Measurements from ENCODE around the gene KCNT1.

Gene KCNT1

DNA sequence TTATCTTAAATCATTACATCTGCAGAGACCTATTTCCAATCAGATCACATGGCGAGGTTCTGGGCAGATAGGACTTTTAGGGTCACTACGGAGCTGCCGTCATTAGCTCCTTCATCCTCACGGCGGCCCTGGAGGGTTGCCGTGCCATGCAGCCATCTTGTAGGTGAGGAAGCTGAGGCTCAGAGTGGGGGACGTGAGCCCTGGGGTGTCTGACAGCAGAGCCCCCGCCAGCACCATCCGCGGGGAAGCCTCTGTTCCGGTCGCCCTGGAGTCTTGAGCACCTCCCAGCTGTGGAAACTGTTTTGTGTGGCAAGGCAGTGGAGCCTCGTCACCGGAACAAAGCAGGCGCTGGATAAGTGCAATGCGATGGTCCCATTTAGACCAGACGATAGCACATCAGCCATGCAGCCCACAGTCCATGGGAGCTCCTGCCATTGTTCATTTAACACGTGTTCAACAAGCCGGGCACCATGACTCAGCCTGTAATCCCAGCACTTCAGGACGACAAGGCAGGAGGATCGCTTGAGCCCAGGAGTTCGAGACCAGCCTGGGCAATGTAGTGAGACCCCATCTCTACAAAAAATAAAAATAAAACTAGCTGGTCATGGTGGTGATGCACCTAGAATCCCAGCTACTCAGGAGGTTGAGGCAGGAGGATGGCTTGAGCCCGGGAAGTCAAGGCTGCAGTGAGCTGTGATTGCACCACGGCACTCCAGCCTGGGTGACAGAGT is 61.9 kb downstream of the KCNT1 start:
- DNase-seq (ENCODE audit: low read depth in 3 of 3, low spot score in 1 of 3), result no peak

DNA sequence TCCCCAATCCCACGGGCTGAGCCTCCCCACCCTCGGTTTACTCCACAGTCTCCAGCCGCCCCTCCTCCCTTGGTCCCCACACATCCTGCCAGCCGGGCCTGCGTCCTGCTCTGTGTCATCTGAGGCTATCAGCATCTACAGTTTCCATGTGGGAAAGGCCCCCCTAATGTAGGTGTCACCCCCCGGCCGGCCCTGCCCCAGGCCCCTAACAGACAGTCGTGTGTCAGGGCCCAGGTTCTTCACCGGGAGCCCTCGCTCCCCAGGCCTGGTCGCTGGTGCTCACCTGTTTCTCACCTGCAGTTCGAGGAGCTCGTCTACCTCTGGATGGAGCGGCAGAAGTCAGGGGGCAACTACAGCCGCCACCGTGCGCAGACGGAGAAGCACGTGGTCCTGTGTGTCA is 62.7 kb downstream of the KCNT1 start:
- DNase-seq (ENCODE audit: low read depth in 3 of 3, low spot score in 1 of 3), result no peak

- no peak for DNase-seq (ENCODE audit: low read depth in 3 of 3, low spot score in 1 of 3)
These were observed 63.4 kb downstream of the KCNT1 start for GRCh38 chr9:135765416-135765815.

DNA sequence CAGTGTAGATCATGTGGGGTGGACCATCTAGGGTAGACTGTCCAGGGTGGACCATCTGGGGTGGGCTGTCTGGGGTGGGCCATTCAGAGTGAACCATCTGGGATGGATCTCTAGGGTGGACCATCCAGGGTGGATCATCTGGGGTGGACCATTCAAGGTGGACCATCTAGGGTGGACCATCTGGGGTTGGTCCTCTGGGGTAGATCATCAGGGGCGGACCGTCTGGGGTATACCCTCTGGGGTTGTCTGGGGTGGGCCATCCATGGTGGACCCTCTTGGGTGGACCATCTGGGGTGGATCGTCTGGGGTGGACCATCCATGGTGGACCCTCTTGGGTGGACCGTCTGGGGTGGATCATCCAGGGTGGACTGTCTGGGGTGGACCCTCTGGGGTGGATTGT is 64.3 kb downstream of the KCNT1 start:
- DNase-seq (ENCODE audit: low read depth in 3 of 3, low spot score in 1 of 3), result no peak

- no peak for DNase-seq (ENCODE audit: low read depth in 3 of 3, low spot score in 1 of 3)
These were observed 64.7 kb downstream of the KCNT1 start for GRCh38 chr9:135766707-135767106.

GRCh38 chr9:135768516-135769218 is 66.7 kb downstream of the KCNT1 start:
- no peak for DNase-seq (ENCODE audit: low read depth in 3 of 3, low spot score in 1 of 3)

GRCh38 chr9:135769489-135770202 is 67.7 kb downstream of the KCNT1 start:
- no peak for DNase-seq (ENCODE audit: low read depth in 3 of 3, low spot score in 1 of 3)

DNA sequence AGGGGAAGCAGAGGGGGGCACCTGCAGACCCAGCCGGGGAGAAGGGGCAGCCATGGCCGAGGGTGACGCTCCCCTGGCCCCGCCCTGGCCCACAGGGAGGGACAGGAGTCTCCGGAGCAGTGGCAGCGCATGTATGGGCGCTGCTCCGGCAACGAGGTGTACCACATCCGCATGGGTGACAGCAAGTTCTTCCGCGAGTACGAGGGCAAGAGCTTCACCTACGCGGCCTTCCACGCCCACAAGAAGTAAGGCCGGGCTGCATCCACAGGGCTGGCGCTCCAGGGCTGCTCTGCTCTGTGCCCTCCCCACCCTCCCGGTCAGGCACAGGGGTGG is 68.2 kb downstream of the KCNT1 start:
- no peak for DNase-seq (ENCODE audit: low read depth in 3 of 3, low spot score in 1 of 3)

DNA sequence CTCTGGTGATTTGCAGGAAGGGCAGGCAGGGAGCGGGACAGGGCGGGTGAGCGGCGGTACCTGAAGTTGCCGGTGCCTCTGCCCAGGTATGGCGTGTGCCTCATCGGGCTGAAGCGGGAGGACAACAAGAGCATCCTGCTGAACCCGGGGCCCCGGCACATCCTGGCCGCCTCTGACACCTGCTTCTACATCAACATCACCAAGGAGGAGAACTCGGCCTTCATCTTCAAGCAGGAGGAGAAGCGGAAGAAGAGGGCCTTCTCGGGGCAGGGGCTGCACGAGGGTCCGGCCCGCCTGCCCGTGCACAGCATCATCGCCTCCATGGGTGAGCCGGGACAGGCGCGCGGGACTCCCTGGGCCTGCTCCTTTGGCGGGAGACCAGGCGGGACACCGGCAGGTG is 68.8 kb downstream of the KCNT1 start:
- no peak for DNase-seq (ENCODE audit: low read depth in 3 of 3, low spot score in 1 of 3)

GRCh38 chr9:135771401-135772051 is 69.5 kb downstream of the KCNT1 start:
- DNase-seq (ENCODE audit: low read depth in 3 of 3, low spot score in 1 of 3), result no peak

DNA sequence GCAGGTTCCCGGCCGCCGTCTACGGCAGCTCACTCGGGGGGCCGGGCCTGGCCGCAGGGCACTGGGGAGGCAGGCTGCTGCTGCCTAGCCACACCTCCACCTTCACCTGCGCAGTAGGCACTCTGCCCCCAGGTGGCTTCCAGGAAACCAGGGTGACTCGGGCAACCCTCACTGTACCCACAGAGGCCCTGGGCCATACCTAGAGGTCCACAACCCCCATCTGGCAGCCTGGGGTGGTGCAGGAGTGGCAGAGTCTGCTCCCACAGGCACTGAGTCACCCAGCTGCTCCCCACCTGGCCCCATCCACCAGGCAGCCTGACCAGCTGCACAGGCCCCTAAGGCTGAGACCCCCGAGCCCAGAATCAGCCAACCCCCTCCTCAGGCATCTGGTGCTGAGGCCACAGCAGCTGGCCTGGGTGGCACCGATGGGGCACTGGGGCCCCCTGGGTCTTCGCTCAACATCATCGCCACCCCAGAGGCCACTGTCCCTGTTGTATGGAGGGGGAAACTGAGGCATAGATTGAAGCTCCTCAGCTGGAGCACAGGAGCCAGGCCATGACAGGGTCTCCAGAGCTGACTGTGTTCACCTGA is 70.2 kb downstream of the KCNT1 start:
- no peak for DNase-seq (ENCODE audit: low read depth in 3 of 3, low spot score in 1 of 3)

DNA sequence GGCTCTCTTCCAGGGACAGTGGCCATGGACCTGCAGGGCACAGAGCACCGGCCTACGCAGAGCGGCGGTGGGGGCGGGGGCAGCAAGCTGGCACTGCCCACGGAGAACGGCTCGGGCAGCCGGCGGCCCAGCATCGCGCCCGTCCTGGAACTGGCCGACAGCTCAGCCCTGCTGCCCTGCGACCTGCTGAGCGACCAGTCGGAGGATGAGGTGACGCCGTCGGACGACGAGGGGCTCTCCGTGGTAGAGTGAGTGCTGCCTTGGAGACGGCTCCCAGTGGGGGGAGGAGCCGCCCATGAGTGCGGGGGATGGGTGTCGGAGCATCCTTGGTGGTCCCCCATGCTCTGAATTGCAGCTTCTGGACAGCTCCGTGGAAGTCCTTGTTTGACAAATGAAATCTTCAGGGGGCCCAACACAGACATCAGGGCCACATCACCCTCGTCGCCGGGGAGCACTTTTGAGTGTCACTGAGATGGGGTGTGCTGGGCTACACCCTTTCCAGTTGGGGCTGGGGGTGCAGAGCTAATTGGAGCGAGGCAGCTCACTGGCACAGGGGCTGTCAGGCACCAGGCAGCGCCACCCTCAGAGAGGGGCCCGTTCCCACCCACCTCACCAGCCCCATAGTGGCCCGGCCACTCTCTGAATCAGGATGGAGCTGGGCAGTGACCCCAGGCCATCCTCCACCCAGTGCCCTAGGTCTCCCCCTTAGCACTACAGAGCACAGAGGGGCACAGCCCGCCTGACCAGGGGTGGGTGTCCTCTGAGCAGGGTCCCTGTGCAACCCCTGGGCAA is 70.9 kb downstream of the KCNT1 start:
- no peak for DNase-seq (ENCODE audit: low read depth in 3 of 3, low spot score in 1 of 3)

GRCh38 chr9:135773530-135774238 is 71.7 kb downstream of the KCNT1 start:
- no peak for DNase-seq (ENCODE audit: low read depth in 3 of 3, low spot score in 1 of 3)

DNA sequence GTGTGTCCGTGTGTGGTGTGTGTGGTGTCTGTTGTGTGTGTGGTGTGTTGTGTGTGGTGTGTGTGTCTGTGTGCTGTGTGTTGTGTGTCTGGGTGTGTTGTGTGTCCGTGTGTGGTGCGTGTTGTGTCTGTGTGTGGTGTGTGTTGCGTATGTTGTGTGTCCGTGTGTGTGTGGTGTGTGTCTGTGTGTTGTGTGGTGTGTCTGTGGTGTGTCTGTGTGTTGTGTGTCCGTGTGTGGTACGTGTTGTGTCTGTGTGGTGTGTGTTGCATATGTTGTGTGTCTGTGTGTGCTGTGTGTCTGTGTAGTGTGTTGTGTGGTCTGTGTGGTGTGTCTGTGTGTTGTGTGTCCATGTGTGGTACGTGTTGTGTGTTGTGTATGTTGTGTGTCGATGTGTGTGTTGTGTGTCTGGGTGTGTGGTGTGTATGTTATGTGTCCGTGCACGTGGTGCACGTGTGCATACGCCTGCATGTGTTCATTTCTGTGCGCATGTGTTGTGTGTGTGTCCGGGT is 72.3 kb downstream of the KCNT1 start:
- no peak for DNase-seq (ENCODE audit: low read depth in 3 of 3, low spot score in 1 of 3)

DNA sequence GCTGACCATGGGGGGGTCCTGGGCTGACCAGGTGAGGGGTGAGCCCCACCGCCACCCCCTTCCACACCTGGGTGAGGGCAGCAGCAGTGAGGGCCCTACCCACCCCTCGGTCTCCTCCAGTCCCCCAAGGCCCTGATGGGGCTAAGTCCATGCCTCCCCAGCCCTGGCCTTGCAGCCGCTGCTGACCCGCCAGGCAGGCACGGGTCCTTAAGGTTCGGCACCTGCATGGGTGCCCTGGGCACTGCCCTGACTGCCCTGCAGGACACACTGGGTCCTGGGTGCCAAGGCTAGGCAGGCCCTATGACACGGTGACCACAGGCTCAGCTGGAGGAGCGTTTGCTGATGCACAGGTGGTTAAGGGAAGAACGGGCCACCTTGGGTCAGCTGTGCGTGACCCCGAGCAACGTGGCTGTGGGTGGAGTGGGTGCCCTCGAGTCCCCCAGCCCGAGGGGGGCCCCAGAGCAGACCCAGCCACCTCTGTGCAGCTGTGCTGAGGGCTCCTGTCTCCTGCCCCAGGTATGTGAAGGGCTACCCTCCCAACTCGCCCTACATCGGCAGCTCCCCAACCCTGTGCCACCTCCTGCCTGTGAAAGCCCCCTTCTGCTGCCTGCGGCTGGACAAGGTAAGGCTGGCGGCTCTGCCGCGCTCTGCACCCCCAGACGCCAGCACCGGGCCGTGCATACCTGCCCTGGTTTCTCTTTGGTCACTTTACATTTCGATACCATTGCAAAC is 73.0 kb downstream of the KCNT1 start:
- no peak for DNase-seq (ENCODE audit: low read depth in 3 of 3, low spot score in 1 of 3)

GRCh38 chr9:135775911-135776310 is 73.9 kb downstream of the KCNT1 start:
- no peak for DNase-seq (ENCODE audit: low read depth in 3 of 3, low spot score in 1 of 3)

GRCh38 chr9:135776893-135777622 is 75.1 kb downstream of the KCNT1 start:
- DNase-seq (ENCODE audit: low read depth in 3 of 3, low spot score in 1 of 3), result no peak

DNA sequence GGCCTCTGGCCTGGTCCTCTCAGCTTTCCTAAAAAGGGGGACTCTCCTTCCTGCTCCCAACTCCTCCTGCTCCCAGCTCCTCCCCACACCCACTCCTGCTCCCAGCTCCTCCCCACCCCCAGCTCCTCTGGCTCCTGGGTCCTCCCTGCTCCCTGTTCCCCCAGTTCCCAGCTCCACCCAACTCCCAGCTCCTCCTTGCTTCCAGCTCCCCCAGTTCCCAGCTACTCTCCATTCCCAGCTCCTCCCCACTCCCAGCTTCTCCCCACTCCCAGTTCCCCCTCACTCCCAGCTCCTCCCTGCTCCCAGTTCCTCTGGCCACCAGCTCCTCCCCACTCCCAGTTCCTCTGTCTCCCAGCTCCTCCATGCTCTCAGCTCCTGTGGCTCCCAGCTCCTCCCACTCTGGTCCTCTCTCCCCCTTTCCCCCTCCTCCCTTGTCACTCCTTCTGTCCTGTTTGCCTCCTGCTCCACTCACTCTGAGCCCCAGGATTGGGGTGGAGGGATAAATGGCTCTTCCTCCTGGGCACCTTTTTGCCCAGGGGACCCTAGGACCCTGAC is 75.7 kb downstream of the KCNT1 start:
- no peak for DNase-seq (ENCODE audit: low read depth in 3 of 3, low spot score in 1 of 3)

Data from stimulated activated CD4-positive, alpha-beta T cell treated with anti-CD3 and anti-CD28 coated beads, TNF-alpha, amount 100 ng/mL, for 1 hour (primary cell).